GM18517 (cell line): ENCODE measurements around the gene SYCP2.

Experiments used
- ATAC-seq: cut with Tn5 transposase; IDR thresholded peaks from one replicate; pipeline ENCODE4 v1.9.1; 2021; ENCODE audit warnings: mild to moderate bottlenecking, moderate library complexity; ENCODE audit not compliant: unreplicated experiment

SYCP2 gene

GRCh38 chr20:59942245-59942644 lies 8.8 kb upstream of the SYCP2 start:
- no peak for ATAC-seq

- peak; percentile 21 for ATAC-seq
Observed at GRCh38 chr20:59940956-59941294, 7.5 kb upstream of the SYCP2 start.

- peak; percentile 89 for ATAC-seq
Observed at GRCh38 chr20:59940129-59940955, 6.9 kb upstream of the SYCP2 start, which contains the start of the genes FAM217B and PPP1R3D. TSS of gene FAM217B (plus strand) at chr20:59940389. CDS start at chr20:59943944, 3,555 bp downstream. TSS of gene PPP1R3D (minus strand) at chr20:59940305. CDS start at chr20:59939931, 374 bp downstream.

GRCh38 chr20:59939879-59940128 lies 6.4 kb upstream of the SYCP2 start:
- peak; percentile 43 for ATAC-seq

- no peak for ATAC-seq
Observed at GRCh38 chr20:59939052-59939878, 5.8 kb upstream of the SYCP2 start.

- no peak for ATAC-seq
Observed at GRCh38 chr20:59938696-59939051, 5.2 kb upstream of the SYCP2 start.

GRCh38 chr20:59938221-59938620 lies 4.8 kb upstream of the SYCP2 start:
- ATAC-seq, result no peak

GRCh38 chr20:59937150-59937549 lies 3.7 kb upstream of the SYCP2 start:
- no peak for ATAC-seq

GRCh38 chr20:59936409-59936808 lies 3.0 kb upstream of the SYCP2 start:
- no peak for ATAC-seq

- no peak for ATAC-seq
Observed at GRCh38 chr20:59935457-59936185, 2.2 kb upstream of the SYCP2 start.

GRCh38 chr20:59933849-59934585 lies 580 bp upstream of the SYCP2 start:
- peak; percentile 73 for ATAC-seq

- ATAC-seq, result no peak
Observed at GRCh38 chr20:59932616-59933295, 681 bp downstream of the SYCP2 start.

- no peak for ATAC-seq
Observed at GRCh38 chr20:59931511-59932312, 1.7 kb downstream of the SYCP2 start.

- no peak for ATAC-seq
Observed at GRCh38 chr20:59925899-59926298, 7.5 kb downstream of the SYCP2 start.

GRCh38 chr20:59925359-59925758 lies 8.1 kb downstream of the SYCP2 start:
- no peak for ATAC-seq

- ATAC-seq, result no peak
Observed at GRCh38 chr20:59923514-59923913, 9.9 kb downstream of the SYCP2 start.

GRCh38 chr20:59920944-59921343 lies 12.5 kb downstream of the SYCP2 start:
- ATAC-seq, result no peak

GRCh38 chr20:59912609-59913008 lies 20.8 kb downstream of the SYCP2 start:
- ATAC-seq, result no peak

GRCh38 chr20:59911041-59911440 lies 22.4 kb downstream of the SYCP2 start:
- no peak for ATAC-seq

- no peak for ATAC-seq
Observed at GRCh38 chr20:59908855-59909254, 24.6 kb downstream of the SYCP2 start.
